NCI-H1092 treated with DMSO at 0.1 percent for 48 hours (cell line): ENCODE data around the gene COL4A3.

Experiments
- DNase-seq: peaks from one replicate; lab custom pipeline; 2025; lab: John Stamatoyannopoulos, UW

Gene COL4A3

GRCh38 chr2:227163998-227164762 is at the start of gene COL4A3, which contains the start of gene COL4A4:
Gene COL4A3 (plus strand): TSS chr2:227164624. CDS start chr2:227164727, 103 bp downstream.
Gene COL4A4 (minus strand): TSS chr2:227164205. CDS start chr2:227147483, 16,722 bp downstream.
- DNase-seq = peak; percentile 4

- no peak for DNase-seq
These were observed 48.7 kb upstream of the COL4A3 start for GRCh38 chr2:227115761-227116160.

- DNase-seq = no peak
These were observed 47.4 kb upstream of the COL4A3 start for GRCh38 chr2:227117027-227117426.

GRCh38 chr2:227117852-227118251 is 46.6 kb upstream of the COL4A3 start:
- DNase-seq = no peak

- no peak for DNase-seq
These were observed 46.1 kb upstream of the COL4A3 start for GRCh38 chr2:227118353-227118752.

- DNase-seq = no peak
These were observed 40.7 kb upstream of the COL4A3 start for GRCh38 chr2:227123697-227124096.

GRCh38 chr2:227124811-227125210 is 39.6 kb upstream of the COL4A3 start:
- no peak for DNase-seq

- no peak for DNase-seq
These were observed 38.9 kb upstream of the COL4A3 start for GRCh38 chr2:227125506-227125905.

- DNase-seq = peak; percentile 51
These were observed 37.2 kb upstream of the COL4A3 start for GRCh38 chr2:227127201-227127600.

- DNase-seq = no peak
These were observed 33.8 kb upstream of the COL4A3 start for GRCh38 chr2:227130636-227131035.

- no peak for DNase-seq
These were observed 31.4 kb upstream of the COL4A3 start for GRCh38 chr2:227132986-227133385.

- no peak for DNase-seq
These were observed 29.8 kb upstream of the COL4A3 start for GRCh38 chr2:227134591-227134990.

GRCh38 chr2:227141301-227141700 is 23.1 kb upstream of the COL4A3 start:
- DNase-seq = no peak

GRCh38 chr2:227143895-227144294 is 20.5 kb upstream of the COL4A3 start:
- DNase-seq = no peak

- no peak for DNase-seq
These were observed 18.0 kb upstream of the COL4A3 start for GRCh38 chr2:227146456-227146855.

GRCh38 chr2:227147023-227147422 is 17.4 kb upstream of the COL4A3 start:
- DNase-seq = no peak

- DNase-seq = no peak
These were observed 16.3 kb upstream of the COL4A3 start for GRCh38 chr2:227148106-227148505.

GRCh38 chr2:227150222-227150936 is 14.0 kb upstream of the COL4A3 start:
- no peak for DNase-seq

- DNase-seq = no peak
These were observed 12.2 kb upstream of the COL4A3 start for GRCh38 chr2:227152093-227152766.

- DNase-seq = no peak
These were observed 11.1 kb upstream of the COL4A3 start for GRCh38 chr2:227153307-227153706.

- no peak for DNase-seq
These were observed 10.5 kb upstream of the COL4A3 start for GRCh38 chr2:227153758-227154486.
